HG03575 (cell line): ENCODE measurements around the gene TEX22.

ENCODE experiments used
- ATAC-seq: cut with Tn5 transposase; IDR thresholded peaks from one replicate; pipeline ENCODE4 v1.9.1; 2021; ENCODE audit not compliant: unreplicated experiment, insufficient number of reproducible peaks, low FRiP score; ENCODE audit errors: extremely low read depth

The TEX22 gene

GRCh38 chr14:105430565-105430964 is 32.2 kb downstream of the TEX22 start:
- no peak for ATAC-seq

GRCh38 chr14:105431256-105431655 is 32.9 kb downstream of the TEX22 start:
- no peak for ATAC-seq

- ATAC-seq = no peak
These were observed 34.3 kb downstream of the TEX22 start for GRCh38 chr14:105432657-105433056.

GRCh38 chr14:105433161-105433605 is 34.8 kb downstream of the TEX22 start:
- ATAC-seq = no peak

- ATAC-seq = no peak
These were observed 38.1 kb downstream of the TEX22 start for GRCh38 chr14:105436402-105436801.

- no peak for ATAC-seq
These were observed 38.8 kb downstream of the TEX22 start for GRCh38 chr14:105436891-105437722.

- ATAC-seq = no peak
These were observed 39.6 kb downstream of the TEX22 start for GRCh38 chr14:105437723-105438500.

- no peak for ATAC-seq
These were observed 40.8 kb downstream of the TEX22 start for GRCh38 chr14:105439179-105439578.

- ATAC-seq = no peak
These were observed 41.6 kb downstream of the TEX22 start for GRCh38 chr14:105439710-105440553.

GRCh38 chr14:105440554-105440900 is 42.2 kb downstream of the TEX22 start:
- ATAC-seq = no peak

- no peak for ATAC-seq
These were observed 42.7 kb downstream of the TEX22 start for GRCh38 chr14:105440992-105441391.

- ATAC-seq = no peak
These were observed 43.8 kb downstream of the TEX22 start for GRCh38 chr14:105442125-105442524.

- no peak for ATAC-seq
These were observed 44.5 kb downstream of the TEX22 start for GRCh38 chr14:105442834-105443233.

GRCh38 chr14:105444859-105445258 is 46.5 kb downstream of the TEX22 start:
- ATAC-seq = no peak

- ATAC-seq = no peak
These were observed 47.0 kb downstream of the TEX22 start for GRCh38 chr14:105445290-105445689.

GRCh38 chr14:105445901-105446845 is 47.8 kb downstream of the TEX22 start:
- no peak for ATAC-seq

GRCh38 chr14:105446971-105447370 is 48.6 kb downstream of the TEX22 start:
- no peak for ATAC-seq
